ENCODE measurements around the gene FOXL2NB. TPM values are rescaled to one million over a fixed set of nuclear protein-coding genes. Genes with fewer than 3 reads are reported as not detected.

Gene FOXL2NB
- total RNA-seq, 1 experiment from 2014 or later = not detected

GRCh38 chr3:138923531-138923994 is 23.5 kb upstream of the FOXL2NB start:
- H3K9me3 ChIP-seq (ENCODE audit: low read depth, low read length, poor library complexity, severe bottlenecking) = no peaks in the 10 kb centered on the region
- ChIA-PET CTCF (interaction anchor here (0.6 to 2.1 kb wide), 13 partner anchors 9 to 506 kb away, joined by 3 to 24 read pairs (median 4); partner anchors contain the start of genes CEP70, FOXL2 and FOXL2NB), POLR2A (ENCODE audit: low non-redundant PET) (no interaction called here)
- TF ChIP-seq CTCF (conservative IDR thresholded peaks at IDR 0.05; ENCODE audit: low read depth, low read length) (peak; percentile 92), EZH2 (IDR thresholded peaks at IDR 0.05; ENCODE audit: borderline replicate concordance, low read depth, low read length, poor library complexity, severe bottlenecking) (no peak)
- H3K27me3 ChIP-seq (replicated peaks; ENCODE audit: insufficient read depth, low read depth, low read length, poor library complexity) = no peaks in the 10 kb centered on the region
- DNase-seq (ENCODE audit: low spot score) = peak; percentile 91
- intact Hi-C loops (cut with micrococcal nuclease; ENCODE audit: unreplicated experiment) = loop anchor here (1.0 to 2.0 kb wide), 2 partner anchors 506 to 855 kb away; no protein-coding TSS in a partner anchor
- H3K36me3 ChIP-seq (ENCODE audit: insufficient read depth, low read length, poor library complexity, severe bottlenecking) = no peaks in the 10 kb centered on the region
- BruUV-seq (replicated peaks) = no TSS peak
- H3K27ac ChIP-seq (ENCODE audit: low read depth, low read length, poor library complexity, severe bottlenecking) = no peak overlapping the region
- H3K4me3 ChIP-seq (ENCODE audit: low read depth, low read length, poor library complexity, severe bottlenecking) = no peak overlapping the region
- no peaks in the 10 kb centered on the region for H3K4me1 ChIP-seq (ENCODE audit: insufficient read depth, low read length, poor library complexity, severe bottlenecking)

- POLR2A ChIA-PET (ENCODE audit: low non-redundant PET) = interaction anchor here (0.5 kb wide), 1 partner anchor 28 kb away, joined by 5 read pairs; no protein-coding TSS in a partner anchor
- TF ChIP-seq CTCF (conservative IDR thresholded peaks at IDR 0.05; ENCODE audit: low read depth, low read length) (no peak), EZH2 (IDR thresholded peaks at IDR 0.05; ENCODE audit: borderline replicate concordance, low read depth, low read length, poor library complexity, severe bottlenecking) (no peak)
- DNase-seq (ENCODE audit: low spot score) = no peak
- intact Hi-C loops (cut with micrococcal nuclease; ENCODE audit: unreplicated experiment) = no loop called here
- Histone ChIP-seq H3K4me3 (ENCODE audit: low read depth, low read length, poor library complexity, severe bottlenecking) (no peak overlapping the region), H3K27ac (ENCODE audit: low read depth, low read length, poor library complexity, severe bottlenecking) (no peak overlapping the region), H3K27me3 (replicated peaks; ENCODE audit: insufficient read depth, low read depth, low read length, poor library complexity) (no peaks in the 10 kb centered on the region), H3K9me3 (ENCODE audit: low read depth, low read length, poor library complexity, severe bottlenecking) (no peaks in the 10 kb centered on the region), H3K4me1 (ENCODE audit: insufficient read depth, low read length, poor library complexity, severe bottlenecking) (no peaks in the 10 kb centered on the region), H3K36me3 (ENCODE audit: insufficient read depth, low read length, poor library complexity, severe bottlenecking) (no peaks in the 10 kb centered on the region)
- CTCF ChIA-PET = interaction anchor here (0.5 to 1.3 kb wide), 2 partner anchors 13 to 100 kb away, joined by 4 to 6 read pairs; no protein-coding TSS in a partner anchor
- BruUV-seq (replicated peaks) = no TSS peak
Observed at GRCh38 chr3:138928727-138929372, 18.2 kb upstream of the FOXL2NB start.

GRCh38 chr3:138933068-138933668 is 13.8 kb upstream of the FOXL2NB start:
- Histone ChIP-seq H3K4me3 (ENCODE audit: low read depth, low read length, poor library complexity, severe bottlenecking) (no peak overlapping the region), H3K27ac (ENCODE audit: low read depth, low read length, poor library complexity, severe bottlenecking) (no peak overlapping the region), H3K27me3 (replicated peaks; ENCODE audit: insufficient read depth, low read depth, low read length, poor library complexity) (peaks cover 30% of the 10 kb centered on the region), H3K4me1 (ENCODE audit: insufficient read depth, low read length, poor library complexity, severe bottlenecking) (peaks cover 5% of the 10 kb centered on the region), H3K36me3 (ENCODE audit: insufficient read depth, low read length, poor library complexity, severe bottlenecking) (no peaks in the 10 kb centered on the region), H3K9me3 (ENCODE audit: low read depth, low read length, poor library complexity, severe bottlenecking) (no peaks in the 10 kb centered on the region)
- no peak for DNase-seq (ENCODE audit: low spot score)
- CTCF ChIA-PET = interaction anchor here (0.6 to 0.8 kb wide), 2 partner anchors 10 to 12 kb away, joined by 4 read pairs; no protein-coding TSS in a partner anchor
- BruUV-seq (replicated peaks) = no TSS peak
- POLR2A ChIA-PET (ENCODE audit: low non-redundant PET) = no interaction called here
- no peak for TF ChIP-seq EZH2 (IDR thresholded peaks at IDR 0.05; ENCODE audit: borderline replicate concordance, low read depth, low read length, poor library complexity, severe bottlenecking)
- no peak for TF ChIP-seq CTCF (conservative IDR thresholded peaks at IDR 0.05; ENCODE audit: low read depth, low read length)
- intact Hi-C loops (cut with micrococcal nuclease; ENCODE audit: unreplicated experiment) = no loop called here

Data from A673 (cell line).